H1 (cell line): ENCODE measurements around the gene PRRT1B. TPM values are rescaled to one million over a fixed set of nuclear protein-coding genes. Genes with fewer than 3 reads are reported as not detected.
A peak's percentile ranks its signal among the peaks of the same experiment; 100 is the strongest.

ENCODE experiments used
- CTCF ChIA-PET: fragments of 300-600 bp; sonication (Branson Sonifier 250); formaldehyde crosslinking; loops from one replicate; lab custom pipeline; 2021; ENCODE audit not compliant: partially characterized antibody; lab: Charles Lee
- POLR2A ChIA-PET: fragments of 300-600 bp; sonication (Branson Sonifier 250); formaldehyde crosslinking; loops from one replicate; lab custom pipeline; 2021; ENCODE audit warnings: inconsistent platforms; ENCODE audit not compliant: partially characterized antibody; lab: Charles Lee
- DNase-seq, 2 experiments: peaks; one replicate each; pipeline versions ENCODE4 v3.0.0 to v3.0.0-alpha.2; 2010 to 2022; ENCODE audit warnings: low spot score in 2 of 2, low read depth in 1 of 2, mixed read lengths in 1 of 2
- FAIRE-seq: peaks from 2 replicates; lab custom pipeline; 2011; peaks lifted over from hg19 to GRCh38; lab: Jason Lieb, UNC
- H2AFZ ChIP-seq: 2 replicates; pipeline ENCODE4 v1.8.1; 2012; ENCODE audit warnings: low read length, inconsistent platforms
- H2AK5ac ChIP-seq: 2 replicates; pipeline ENCODE4 v1.6.1; 2013; ENCODE audit warnings: low read depth, low read length
- H2BK120ac ChIP-seq: replicated peaks from 2 replicates; pipeline ENCODE3; 2013; ENCODE audit warnings: low read depth, low read length, inconsistent platforms
- H2BK12ac ChIP-seq: 2 replicates; pipeline ENCODE4 v1.6.1; 2013; ENCODE audit warnings: low read depth, low read length
- H2BK15ac ChIP-seq: 2 replicates; pipeline ENCODE4 v1.6.1; 2013; ENCODE audit warnings: low read length
- H2BK20ac ChIP-seq: 2 replicates; pipeline ENCODE4 v1.6.1; 2013; ENCODE audit warnings: low read length
- H2BK5ac ChIP-seq: 2 replicates; pipeline ENCODE4 v1.6.1; 2013; ENCODE audit warnings: low read depth, low read length
- H3K14ac ChIP-seq: 2 replicates; pipeline ENCODE4 v1.6.1; 2013; ENCODE audit warnings: inconsistent platforms; ENCODE audit not compliant: insufficient read length
- H3K18ac ChIP-seq: 2 replicates; pipeline ENCODE4 v1.6.1; 2013; ENCODE audit warnings: low read length; ENCODE audit errors: extremely low read depth
- H3K23ac ChIP-seq: 2 replicates; pipeline ENCODE4 v1.6.1; 2013; ENCODE audit warnings: inconsistent platforms; ENCODE audit not compliant: insufficient read length
- H3K23me2 ChIP-seq: 2 replicates; pipeline ENCODE4 v1.6.1; 2013; ENCODE audit warnings: low read depth, low read length
- H3K27ac ChIP-seq: 2 replicates; pipeline ENCODE4 v1.6.1; 2011; ENCODE audit warnings: low read depth, low read length, inconsistent platforms
- H3K27me3 ChIP-seq, 4 experiments: replicated peaks in 1 of 4; 1 replicate in 1 of 4; 2 replicates in 3 of 4; pipeline versions ENCODE4 v1.6.1 to v1.8.1; 2011 to 2013; ENCODE audit warnings: low read length in 3 of 4, mild to moderate bottlenecking in 3 of 4, inconsistent platforms in 2 of 4, mixed read lengths in 2 of 4, moderate library complexity in 1 of 4; ENCODE audit not compliant: control insufficient read depth in 3 of 4, insufficient read depth in 3 of 4; ENCODE audit errors: extremely low read depth in 1 of 4
- H3K36me3 ChIP-seq, 4 experiments: 2 replicates each; pipeline versions ENCODE4 v1.6.1 to v1.8.1; 2011 to 2013; ENCODE audit warnings: mild to moderate bottlenecking in 4 of 4, low read length in 3 of 4, moderate library complexity in 2 of 4, control low read depth in 1 of 4, inconsistent platforms in 1 of 4; ENCODE audit not compliant: insufficient read depth in 4 of 4, control insufficient read depth in 2 of 4
- H3K4ac ChIP-seq: replicated peaks from 2 replicates; pipeline ENCODE3; 2013; ENCODE audit warnings: low read length, low read depth, mixed read lengths, inconsistent platforms; ENCODE audit not compliant: insufficient read length
- H3K4me1 ChIP-seq, 4 experiments: replicated peaks in 1 of 4; 1 replicate in 1 of 4; 2 replicates in 3 of 4; pipeline versions ENCODE4 v1.6.1 to v1.8.1; 2011 to 2013; ENCODE audit warnings: low read length in 3 of 4, inconsistent platforms in 2 of 4, mixed read lengths in 1 of 4; ENCODE audit not compliant: insufficient read depth in 4 of 4, control insufficient read depth in 3 of 4
- H3K4me2 ChIP-seq, 2 experiments: 2 replicates each; pipeline versions ENCODE4 v1.6.1 to v1.8.1; 2011 to 2013; ENCODE audit warnings: low read depth in 2 of 2, low read length in 2 of 2, control low read depth in 1 of 2, inconsistent platforms in 1 of 2, mild to moderate bottlenecking in 1 of 2; ENCODE audit not compliant: insufficient read depth in 1 of 2
- H3K4me3 ChIP-seq, 4 experiments: fragments of 200-600, 300-600 bp in 1 of 4; sonication (generic), shearing (Covaris generic), sonication (Bioruptor Twin) in 1 of 4; 2 replicates each; pipeline versions ENCODE4 v1.5.1 to v1.8.1; 2011 to 2016; ENCODE audit warnings: low read length in 4 of 4, low read depth in 3 of 4, control low read depth in 2 of 4, inconsistent platforms in 2 of 4, mild to moderate bottlenecking in 2 of 4, mixed read lengths in 1 of 4, moderate library complexity in 1 of 4; ENCODE audit not compliant: insufficient read depth in 2 of 4; ENCODE audit errors: extremely low read depth in 1 of 4
- H3K56ac ChIP-seq: replicated peaks from 2 replicates; pipeline ENCODE3; 2013; ENCODE audit warnings: low read depth, mild to moderate bottlenecking, mixed read lengths, low read length, inconsistent platforms; ENCODE audit not compliant: insufficient read length
- H3K79me1 ChIP-seq: 2 replicates; pipeline ENCODE4 v1.6.1; 2013; ENCODE audit warnings: low read depth, low read length, control low read depth
- H3K79me2 ChIP-seq, 2 experiments: 2 replicates each; pipeline versions ENCODE4 v1.6.1 to v1.8.1; 2012 to 2013; ENCODE audit warnings: low read length in 2 of 2, mild to moderate bottlenecking in 2 of 2, inconsistent platforms in 1 of 2; ENCODE audit not compliant: insufficient read depth in 2 of 2, control insufficient read depth in 1 of 2
- H3K9ac ChIP-seq, 4 experiments: replicated peaks in 1 of 4; 1 replicate in 1 of 4; 2 replicates in 3 of 4; pipeline versions ENCODE4 v1.6.1 to v1.8.1; 2011 to 2013; ENCODE audit warnings: low read depth in 3 of 4, low read length in 3 of 4, control low read depth in 2 of 4, mild to moderate bottlenecking in 2 of 4, moderate library complexity in 2 of 4, inconsistent platforms in 1 of 4; ENCODE audit errors: extremely low read depth in 1 of 4
- H3K9me3 ChIP-seq, 2 experiments: 2 replicates each; pipeline versions ENCODE4 v1.6.1 to v1.8.1; 2012 to 2013; ENCODE audit warnings: mild to moderate bottlenecking in 2 of 2, moderate library complexity in 2 of 2, control low read depth in 1 of 2, inconsistent platforms in 1 of 2, low read depth in 1 of 2, low read length in 1 of 2, mixed read lengths in 1 of 2; ENCODE audit not compliant: insufficient read depth in 2 of 2
- H4K20me1 ChIP-seq, 2 experiments: replicated peaks in 1 of 2; 2 replicates each; pipeline versions ENCODE3 to v1.8.1; 2011 to 2013; ENCODE audit warnings: inconsistent platforms in 2 of 2, low read length in 2 of 2, mild to moderate bottlenecking in 1 of 2; ENCODE audit not compliant: insufficient read depth in 2 of 2, control insufficient read depth in 1 of 2
- H4K5ac ChIP-seq: 2 replicates; pipeline ENCODE4 v1.6.1; 2013; ENCODE audit warnings: low read length, low read depth, mixed read lengths, inconsistent platforms; ENCODE audit not compliant: insufficient read length
- H4K8ac ChIP-seq: 2 replicates; pipeline ENCODE4 v1.8.0; 2013; ENCODE audit warnings: mild to moderate bottlenecking, moderate library complexity, low read length, inconsistent platforms; ENCODE audit not compliant: insufficient read depth; ENCODE audit errors: extremely low read depth
- H4K91ac ChIP-seq: replicated peaks from 2 replicates; pipeline ENCODE3; 2013; ENCODE audit warnings: low read length, mixed read lengths, inconsistent platforms; ENCODE audit not compliant: insufficient read length
- CEBPB ChIP-seq: IDR thresholded peaks from 2 replicates; pipeline ENCODE4 v1.6.1; 2012; ENCODE audit warnings: low read depth, low read length
- CHD1 ChIP-seq: IDR thresholded peaks from 2 replicates; pipeline ENCODE4 v1.6.1; 2012; ENCODE audit warnings: low read depth, low read length, improper control_type of control experiment
- CREB1 ChIP-seq: IDR thresholded peaks from 2 replicates; pipeline ENCODE4 v1.6.1; 2012; ENCODE audit warnings: inconsistent platforms
- GTF2F1 ChIP-seq: IDR thresholded peaks from 2 replicates; pipeline ENCODE4 v1.6.1; 2012; ENCODE audit warnings: low read depth, low read length, improper control_type of control experiment, borderline replicate concordance
- NANOG ChIP-seq: IDR thresholded peaks from 2 replicates; pipeline ENCODE4 v1.6.1; 2011; ENCODE audit warnings: low read length, low read depth, mild to moderate bottlenecking, inconsistent platforms; ENCODE audit not compliant: insufficient read depth, poor library complexity, severe bottlenecking
- PHF8 ChIP-seq: fragments of 200-600 bp; sonication (generic); conservative IDR thresholded peaks from 2 replicates; pipeline ENCODE4 v1.7.1; 2012; ENCODE audit warnings: low read depth, mild to moderate bottlenecking, inconsistent platforms, low read length, moderate library complexity
- RAD21 ChIP-seq, 2 experiments: IDR thresholded peaks in 1 of 2; conservative IDR thresholded peaks in 1 of 2; 2 replicates each; pipeline ENCODE4 v1.6.1; 2011; ENCODE audit warnings: low read depth in 2 of 2, low read length in 2 of 2, improper control_type of control experiment in 1 of 2, inconsistent platforms in 1 of 2, mild to moderate bottlenecking in 1 of 2, moderate library complexity in 1 of 2
- RBBP5 ChIP-seq: IDR thresholded peaks from 2 replicates; pipeline ENCODE4 v1.7.1; 2012; ENCODE audit warnings: low read depth, mild to moderate bottlenecking, inconsistent platforms, low read length, moderate library complexity, borderline replicate concordance
- RNF2 ChIP-seq: fragments of 200-900, 300-1000 bp; sonication (generic); IDR thresholded peaks from 2 replicates; pipeline ENCODE4 v1.7.1; 2016; ENCODE audit warnings: borderline replicate concordance, low read depth, mild to moderate bottlenecking, antibody characterized with exemption, low read length; ENCODE audit not compliant: poor library complexity, severe bottlenecking; ENCODE audit errors: missing control alignments
- SIN3A ChIP-seq, 2 experiments: IDR thresholded peaks in 1 of 2; conservative IDR thresholded peaks in 1 of 2; 2 replicates each; pipeline ENCODE4 v1.6.1; 2011 to 2012; ENCODE audit warnings: low read length in 2 of 2, improper control_type of control experiment in 1 of 2, low read depth in 1 of 2, mild to moderate bottlenecking in 1 of 2
- TEAD4 ChIP-seq: IDR thresholded peaks from 2 replicates; pipeline ENCODE4 v1.6.1; 2012; ENCODE audit warnings: low read depth, low read length, inconsistent platforms, mixed read lengths
- WGBS, 2 experiments: shearing (Covaris generic) in 1 of 2; methylation state at CpG; one replicate each; pipeline versions ENCODE4 v1.1.6 to v1.1.7; 2013 to 2015; ENCODE audit warnings: low lambda C conversion rate in 2 of 2, mixed read lengths in 2 of 2, inconsistent platforms in 1 of 2, low coverage in 1 of 2, missing lambda C conversion rate in 1 of 2; ENCODE audit not compliant: insufficient replicate concordance in 2 of 2, insufficient coverage in 1 of 2, insufficient read length in 1 of 2; ENCODE audit errors: extremely low coverage in 1 of 2, missing lambda C conversion rate in 1 of 2; 5-methylcytosine and 5-hydroxymethylcytosine counted together
- polyA plus RNA-seq, 7 experiments: library from polyadenylated mRNA; depleted of rRNA in 3 of 7; stranded (reverse) in 5 of 7; unstranded in 2 of 7; fragments of >200 nt in 5 of 7; fragments of 200-250 nt in 2 of 7; gene quantifications; 1 replicate in 5 of 7; 2 replicates in 1 of 7; 4 replicates in 1 of 7; pipeline versions ENCODE4 v1.2.1 to v1.2.3, GENCODE V29; 2011 to 2013; ENCODE audit warnings: missing spikeins in 2 of 7, mixed read lengths in 2 of 7
- total RNA-seq: library from RNA; stranded (reverse); fragmentation: NEBNext Ultra II Directional; extraction: Animal tissue kit (Norgen Biotek cat#: 25700); gene quantifications from 2 replicates; pipeline ENCODE4 v1.2.1, GENCODE V29; 2021

The PRRT1B gene
- total and polyA plus RNA-seq, 2 of the 8 experiments (the other 6 are each of a cell fraction or from before 2014, with no cell fraction given): 0.30 to 1.2 TPM

DNA sequence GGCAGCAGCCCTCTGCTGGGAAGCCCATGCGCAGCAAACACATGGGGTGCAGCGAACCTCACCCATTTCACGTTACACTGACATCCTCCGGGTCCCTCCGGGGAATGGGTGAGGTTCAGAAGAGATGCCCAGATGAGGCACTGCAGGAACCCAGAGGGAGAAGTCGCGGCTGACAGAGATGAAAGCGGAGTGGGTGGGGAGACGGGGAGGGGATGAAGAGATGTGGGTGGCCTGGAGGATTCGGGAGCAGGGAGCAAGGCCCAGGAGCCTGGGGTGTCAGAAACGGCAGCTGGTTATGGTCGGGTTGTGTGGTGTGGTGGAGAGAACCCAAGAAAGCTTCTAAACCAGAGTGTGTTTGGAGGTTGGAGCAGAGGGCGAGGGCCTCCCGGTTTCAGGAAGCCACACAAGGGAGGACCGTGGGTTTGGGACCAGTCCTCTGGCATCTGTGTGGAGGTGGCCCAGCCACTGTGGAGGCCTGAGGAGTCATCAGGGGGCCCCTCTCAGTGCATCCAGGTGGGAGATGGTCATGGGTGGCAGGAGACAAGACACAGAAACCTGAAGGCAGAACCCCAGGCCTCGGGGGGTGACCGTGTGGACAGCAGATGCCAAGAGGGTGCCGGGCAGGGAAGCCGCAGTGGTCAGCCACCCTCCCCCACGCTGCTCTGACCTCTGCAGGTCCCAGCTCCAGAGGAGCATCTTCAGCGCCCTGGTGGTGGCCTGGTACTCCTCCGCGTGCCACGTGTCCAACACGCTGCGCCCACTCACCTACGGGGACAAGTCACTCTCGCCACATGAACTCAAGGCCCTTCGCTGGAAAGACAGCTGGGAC lies 22.9 kb upstream of the PRRT1B start:
- Histone ChIP-seq H3K9me3 (no peaks in the 10 kb centered on the region), H4K8ac (peak overlapping the region; percentile 57), H3K18ac (no peak overlapping the region), H2AK5ac (no peak overlapping the region), H2BK20ac (no peak overlapping the region), H2BK5ac (no peak overlapping the region), H3K4me2 (no peak overlapping the region), H3K56ac (no peak overlapping the region), H3K4me3 (no peak overlapping the region), H2AFZ (no peak overlapping the region), H2BK15ac (no peak overlapping the region), H2BK12ac (no peak overlapping the region), H3K14ac (no peak overlapping the region), H3K79me2 (no peaks in the 10 kb centered on the region), H3K4ac (no peak overlapping the region), H3K36me3 (peaks cover 12 to 74% (median 46%) of the 10 kb centered on the region in 4 experiments), H2BK120ac (no peak overlapping the region), H3K4me1 (no peaks in the 10 kb centered on the region), H3K23me2 (no peaks in the 10 kb centered on the region), H4K5ac (no peak overlapping the region), H3K27me3 (no peaks in the 10 kb centered on the region), H3K23ac (no peak overlapping the region), H4K20me1 (peaks cover 5% of the 10 kb centered on the region in 2 experiments), H3K27ac (no peak overlapping the region), H4K91ac (no peak overlapping the region), H3K79me1 (no peaks in the 10 kb centered on the region), H3K9ac (no peak overlapping the region)
- DNase-seq: no peak
- POLR2A ChIA-PET: interaction anchor here (0.7 to 2.9 kb wide), 7 partner anchors 9 to 360 kb away, joined by 3 to 24 read pairs (median 3); no protein-coding TSS in a partner anchor
- 94 to 100% methylated on average over 2 to 26 of the region's 29 CpGs for WGBS, 2 experiments
- CTCF ChIA-PET: interaction anchor here (0.8 to 1.1 kb wide), 2 partner anchors 38 to 215 kb away, joined by 3 read pairs; no protein-coding TSS in a partner anchor
- no peak for FAIRE-seq
- TF ChIP-seq CEBPB: no peak
- no peak for TF ChIP-seq RNF2
- TF ChIP-seq NANOG: no peak
- TF ChIP-seq TEAD4: no peak
- TF ChIP-seq RBBP5: no peak
- no peak for TF ChIP-seq RAD21 (IDR thresholded peaks at IDR 0.05 in 1 of 2, conservative IDR thresholded peaks at IDR 0.05 in 1 of 2; ENCODE audit: low read depth in 2 of 2, low read length in 2 of 2)
- TF ChIP-seq PHF8: no peak
- TF ChIP-seq CHD1: no peak
- no peak for TF ChIP-seq SIN3A (conservative IDR thresholded peaks at IDR 0.05 in 1 of 2, IDR thresholded peaks at IDR 0.05 in 1 of 2; ENCODE audit: low read depth in 1 of 2, low read length in 2 of 2)
- no peak for TF ChIP-seq GTF2F1
- TF ChIP-seq CREB1: no peak
